NCI-H2081 (cell line): Measurements from ENCODE around the gene SLC5A11.

Experiments used
- DNase-seq, 2 experiments: peaks; one replicate each; lab custom pipeline; 2025; lab: John Stamatoyannopoulos, UW

Gene SLC5A11

GRCh38 chr16:24920568-24920967 is 74.8 kb downstream of the SLC5A11 start:
- no peak for DNase-seq

DNA sequence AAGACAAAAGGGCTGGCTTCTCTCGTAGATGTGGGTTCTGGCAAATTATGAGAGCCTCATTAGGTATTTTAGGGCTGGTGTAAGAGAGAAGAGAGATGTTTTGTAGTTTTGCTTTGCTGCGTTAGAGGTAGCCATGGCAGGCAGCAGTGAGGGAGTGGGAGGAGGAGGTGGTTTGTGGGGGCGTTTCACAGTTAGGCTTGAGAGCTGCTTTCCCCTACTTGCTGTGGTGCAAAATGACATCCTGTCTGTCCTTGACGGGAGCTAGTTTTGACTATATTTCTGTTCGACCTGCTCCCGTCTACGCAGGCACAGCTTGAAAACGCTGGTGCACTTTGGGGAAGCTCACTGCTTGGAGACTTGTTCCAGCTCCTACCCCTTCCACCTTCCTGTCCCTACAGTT is 75.5 kb downstream of the SLC5A11 start:
- DNase-seq: no peak

- DNase-seq: no peak
Measured at GRCh38 chr16:24925163-24925562, 79.4 kb downstream of the SLC5A11 start.

- no peak for DNase-seq
Measured at GRCh38 chr16:24929409-24929808, 83.6 kb downstream of the SLC5A11 start.

DNA sequence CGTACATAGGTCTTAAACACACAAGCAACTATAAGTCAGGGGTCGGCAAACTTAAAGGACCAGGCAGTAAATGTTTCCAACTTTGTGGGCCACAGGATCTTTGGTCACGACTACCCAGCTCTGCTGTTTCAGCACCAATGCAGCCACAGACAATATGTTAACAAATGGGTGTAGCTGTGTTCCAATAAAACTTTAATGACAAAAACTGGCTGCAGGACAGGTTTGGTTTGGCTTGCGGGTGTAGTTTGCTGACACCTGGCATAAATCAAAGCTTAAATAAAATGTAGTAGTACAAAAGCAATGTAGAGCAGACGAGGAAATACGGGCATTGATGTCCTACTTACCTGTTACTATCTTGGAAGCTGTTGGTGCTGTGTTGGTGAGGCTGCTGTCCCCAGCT is 84.7 kb downstream of the SLC5A11 start:
- DNase-seq: no peak

GRCh38 chr16:24931091-24931490 is 85.3 kb downstream of the SLC5A11 start:
- no peak for DNase-seq

- no peak for DNase-seq
Measured at GRCh38 chr16:24935336-24935735, 89.6 kb downstream of the SLC5A11 start.

- no peak for DNase-seq
Measured at GRCh38 chr16:24936151-24936550, 90.4 kb downstream of the SLC5A11 start.

DNA sequence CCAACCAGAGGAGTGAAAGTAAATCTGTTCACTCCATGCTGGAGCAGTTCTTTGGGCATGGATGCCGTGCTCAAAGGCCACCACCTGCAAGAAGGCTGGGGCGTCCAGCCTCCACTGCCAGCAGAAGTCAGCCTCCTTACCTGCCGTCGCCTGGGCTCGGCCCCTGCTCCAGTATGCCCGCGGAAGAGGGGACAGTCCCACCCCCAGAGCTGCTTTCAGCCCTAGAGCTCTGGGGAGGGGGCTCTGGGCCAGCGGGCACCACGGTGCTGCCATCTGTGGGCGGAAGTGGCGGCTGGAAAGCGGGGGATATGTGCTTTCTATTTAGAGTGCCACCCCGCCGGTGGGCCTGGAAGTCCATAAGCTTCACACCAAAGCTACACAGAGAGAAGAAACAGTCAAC is 93.5 kb downstream of the SLC5A11 start:
- DNase-seq: no peak

GRCh38 chr16:24939738-24940137 is 94.0 kb downstream of the SLC5A11 start:
- no peak for DNase-seq

GRCh38 chr16:24943471-24943870 is 97.7 kb downstream of the SLC5A11 start:
- DNase-seq: no peak

DNA sequence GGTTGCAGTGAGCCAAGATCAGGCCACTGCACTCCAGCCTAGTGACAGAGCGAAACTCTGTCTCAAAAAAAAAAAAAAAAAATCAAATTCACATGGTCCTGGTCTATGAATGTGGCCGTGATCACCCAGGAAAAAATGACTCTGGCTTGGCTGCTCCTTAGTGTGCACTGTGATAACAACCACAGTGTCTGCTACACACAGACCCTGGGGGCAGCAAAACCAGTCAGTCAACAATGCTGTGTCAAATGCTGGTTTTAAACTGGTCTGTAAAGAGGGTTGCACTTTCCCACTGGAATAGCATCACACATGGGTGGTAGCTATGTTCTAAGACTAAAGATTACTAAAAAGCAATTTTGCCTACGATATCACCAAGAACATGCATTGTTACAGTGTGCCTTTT is 98.4 kb downstream of the SLC5A11 start:
- DNase-seq: no peak

DNA sequence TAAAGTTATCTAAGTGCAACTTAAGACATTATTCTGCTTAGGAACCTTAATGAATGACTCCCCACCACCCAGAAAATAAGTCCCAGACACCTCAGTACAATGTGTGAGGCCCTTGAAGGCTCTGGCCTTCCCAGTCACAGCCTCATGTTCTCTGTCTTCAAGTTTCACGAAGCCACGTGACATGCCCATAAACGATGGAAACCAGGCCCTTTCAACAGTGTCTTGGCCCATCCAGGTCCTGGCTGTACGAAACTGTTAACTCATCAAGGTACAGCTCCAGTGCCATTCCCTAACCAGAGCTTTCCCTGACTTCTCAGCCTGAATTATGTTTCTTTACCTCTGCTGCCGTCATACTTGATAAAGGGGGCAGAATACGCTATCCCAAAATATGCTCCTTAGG is 100.4 kb downstream of the SLC5A11 start:
- no peak for DNase-seq

- DNase-seq: no peak
Measured at GRCh38 chr16:24950275-24950674, 104.5 kb downstream of the SLC5A11 start.

DNA sequence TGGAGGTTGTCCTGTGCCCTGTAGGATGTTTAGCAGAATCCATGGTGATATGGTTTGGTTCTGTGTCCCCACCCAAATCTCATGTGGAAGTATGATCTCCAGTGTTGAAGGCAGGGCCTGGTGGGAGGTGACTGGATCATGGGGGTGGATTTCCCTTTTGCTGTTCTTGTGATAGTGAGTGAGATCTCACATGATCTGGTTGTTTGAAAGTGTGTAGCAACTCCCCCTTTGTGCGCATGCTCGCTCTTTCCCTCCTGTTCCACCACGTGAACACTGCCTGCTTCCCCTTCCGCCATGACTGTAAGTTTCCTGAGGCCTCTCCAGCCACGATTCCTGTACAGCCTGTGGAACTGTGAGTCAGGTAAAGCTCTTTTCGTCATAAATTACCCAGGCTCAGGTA is 107.5 kb downstream of the SLC5A11 start:
- no peak for DNase-seq

DNA sequence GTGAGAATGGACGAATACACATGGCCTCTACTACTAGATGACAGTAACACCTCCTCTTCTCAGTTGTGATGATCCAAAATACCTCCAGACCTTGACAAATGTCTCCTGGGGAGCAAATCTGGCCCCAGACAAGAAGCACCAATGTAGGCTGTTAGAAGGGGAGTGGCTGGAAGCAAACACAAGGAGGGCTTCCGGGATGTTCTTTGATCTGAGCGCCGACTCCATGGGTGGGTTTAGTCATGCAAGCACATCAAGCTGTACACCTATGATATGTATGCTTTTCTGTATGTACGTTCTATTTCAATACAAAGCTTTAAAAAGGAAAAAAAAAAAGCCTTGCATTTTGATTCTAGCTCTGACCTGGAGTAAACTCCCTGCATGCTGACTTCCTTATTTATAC is 108.0 kb downstream of the SLC5A11 start:
- DNase-seq: no peak

DNA sequence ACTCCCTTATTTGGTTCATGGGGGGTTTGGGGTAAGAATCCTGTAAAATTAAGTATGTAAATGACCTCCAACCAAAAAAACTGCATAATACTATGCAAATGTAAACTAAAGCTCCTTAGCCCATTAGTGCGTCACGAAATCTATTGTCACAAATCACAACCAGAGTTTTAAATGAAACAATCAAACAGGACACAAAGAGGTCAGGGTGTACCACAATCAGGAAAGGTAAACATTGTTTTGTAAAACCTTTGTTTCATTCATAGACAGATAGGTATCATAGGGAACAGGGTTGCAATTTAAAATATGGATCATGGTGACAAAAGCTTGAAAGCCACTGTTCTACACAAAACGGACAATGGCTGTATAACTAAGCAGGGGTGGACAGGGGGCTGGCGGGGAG is 108.4 kb downstream of the SLC5A11 start:
- DNase-seq: no peak

GRCh38 chr16:24955975-24956731 is 110.4 kb downstream of the SLC5A11 start:
- DNase-seq: no peak

- no peak for DNase-seq
Measured at GRCh38 chr16:24957887-24958286, 112.1 kb downstream of the SLC5A11 start.
